Measurements from ENCODE around the gene STXBP3. TPM values are rescaled to one million over a fixed set of nuclear protein-coding genes. Genes with fewer than 3 reads are reported as not detected.

STXBP3 gene
- total RNA-seq, 1 experiment from 2014 or later: 30.3 TPM

- BruUV-seq (replicated peaks): no TSS peak
- Mint-ChIP-seq H3K27me3 (ENCODE audit: unreplicated experiment) (peaks cover 18% of the 10 kb centered on the region), H3K36me3 (ENCODE audit: insufficient read depth, unreplicated experiment) (no peaks in the 10 kb centered on the region), H3K9me3 (ENCODE audit: low read depth, unreplicated experiment) (no peaks in the 10 kb centered on the region), H3K4me3 (ENCODE audit: low read depth, unreplicated experiment) (no peak overlapping the region), H3K4me1 (ENCODE audit: low read depth, unreplicated experiment) (no peaks in the 10 kb centered on the region), H3K27ac (ENCODE audit: unreplicated experiment) (no peak overlapping the region)
- intact Hi-C loops (cut with micrococcal nuclease; ENCODE audit: unreplicated experiment): no loop called here
- CTCF ChIA-PET: no interaction called here
- no peak for TF ChIP-seq CTCF (IDR thresholded peaks at IDR 0.05; ENCODE audit: unreplicated experiment)
- DNase-seq: no peak
Measured at GRCh38 chr1:108850929-108851328, 104.5 kb downstream of the STXBP3 start.

- Mint-ChIP-seq H3K36me3 (ENCODE audit: insufficient read depth, unreplicated experiment) (no peaks in the 10 kb centered on the region), H3K27ac (ENCODE audit: unreplicated experiment) (no peak overlapping the region), H3K4me1 (ENCODE audit: low read depth, unreplicated experiment) (no peaks in the 10 kb centered on the region), H3K4me3 (ENCODE audit: low read depth, unreplicated experiment) (no peak overlapping the region), H3K27me3 (ENCODE audit: unreplicated experiment) (peaks cover 12% of the 10 kb centered on the region), H3K9me3 (ENCODE audit: low read depth, unreplicated experiment) (no peaks in the 10 kb centered on the region)
- no TSS peak for BruUV-seq (replicated peaks)
- TF ChIP-seq CTCF (IDR thresholded peaks at IDR 0.05; ENCODE audit: unreplicated experiment): no peak
- intact Hi-C loops (cut with micrococcal nuclease; ENCODE audit: unreplicated experiment): no loop called here
- DNase-seq: no peak
- CTCF ChIA-PET: no interaction called here
Measured at GRCh38 chr1:108851567-108851966, 105.1 kb downstream of the STXBP3 start.

GRCh38 chr1:108852221-108852975, 105.9 kb downstream of the STXBP3 start:
- intact Hi-C loops (cut with micrococcal nuclease; ENCODE audit: unreplicated experiment): no loop called here
- DNase-seq: no peak
- Mint-ChIP-seq H3K27me3 (ENCODE audit: unreplicated experiment) (peaks cover 3% of the 10 kb centered on the region), H3K27ac (ENCODE audit: unreplicated experiment) (no peak overlapping the region), H3K4me3 (ENCODE audit: low read depth, unreplicated experiment) (no peak overlapping the region), H3K36me3 (ENCODE audit: insufficient read depth, unreplicated experiment) (no peaks in the 10 kb centered on the region), H3K4me1 (ENCODE audit: low read depth, unreplicated experiment) (no peaks in the 10 kb centered on the region), H3K9me3 (ENCODE audit: low read depth, unreplicated experiment) (no peaks in the 10 kb centered on the region)
- no TSS peak for BruUV-seq (replicated peaks)
- CTCF ChIA-PET: interaction anchor here (0.8 kb wide), 1 partner anchor 1035 kb away, joined by 5 read pairs; no protein-coding TSS in a partner anchor
- no peak for TF ChIP-seq CTCF (IDR thresholded peaks at IDR 0.05; ENCODE audit: unreplicated experiment)

GRCh38 chr1:108854221-108855019, 107.9 kb downstream of the STXBP3 start:
- CTCF ChIA-PET: no interaction called here
- no peak for DNase-seq
- no peak for TF ChIP-seq CTCF (IDR thresholded peaks at IDR 0.05; ENCODE audit: unreplicated experiment)
- Mint-ChIP-seq H3K4me1 (ENCODE audit: low read depth, unreplicated experiment) (no peaks in the 10 kb centered on the region), H3K27me3 (ENCODE audit: unreplicated experiment) (no peaks in the 10 kb centered on the region), H3K9me3 (ENCODE audit: low read depth, unreplicated experiment) (no peaks in the 10 kb centered on the region), H3K27ac (ENCODE audit: unreplicated experiment) (no peak overlapping the region), H3K36me3 (ENCODE audit: insufficient read depth, unreplicated experiment) (no peaks in the 10 kb centered on the region), H3K4me3 (ENCODE audit: low read depth, unreplicated experiment) (no peak overlapping the region)
- intact Hi-C loops (cut with micrococcal nuclease; ENCODE audit: unreplicated experiment): no loop called here
- no TSS peak for BruUV-seq (replicated peaks)
